Stimulated activated CD8-positive, alpha-beta memory T cell treated with anti-CD3 and anti-CD28 coated beads, Interleukin-15, amount 100 ng/mL, for 1 hour (primary cell): ENCODE results near the gene LOXL1.
"Not testable (repeated sequence)": the region's sequence is repeated elsewhere in the genome, so short reads cannot be mapped to it uniquely, and the experiment has no call there.

Experiments used
- DNase-seq: peaks from one replicate; pipeline ENCODE4 v3.0.0-alpha.2; 2020; ENCODE audit warnings: low read depth

The LOXL1 gene

DNA sequence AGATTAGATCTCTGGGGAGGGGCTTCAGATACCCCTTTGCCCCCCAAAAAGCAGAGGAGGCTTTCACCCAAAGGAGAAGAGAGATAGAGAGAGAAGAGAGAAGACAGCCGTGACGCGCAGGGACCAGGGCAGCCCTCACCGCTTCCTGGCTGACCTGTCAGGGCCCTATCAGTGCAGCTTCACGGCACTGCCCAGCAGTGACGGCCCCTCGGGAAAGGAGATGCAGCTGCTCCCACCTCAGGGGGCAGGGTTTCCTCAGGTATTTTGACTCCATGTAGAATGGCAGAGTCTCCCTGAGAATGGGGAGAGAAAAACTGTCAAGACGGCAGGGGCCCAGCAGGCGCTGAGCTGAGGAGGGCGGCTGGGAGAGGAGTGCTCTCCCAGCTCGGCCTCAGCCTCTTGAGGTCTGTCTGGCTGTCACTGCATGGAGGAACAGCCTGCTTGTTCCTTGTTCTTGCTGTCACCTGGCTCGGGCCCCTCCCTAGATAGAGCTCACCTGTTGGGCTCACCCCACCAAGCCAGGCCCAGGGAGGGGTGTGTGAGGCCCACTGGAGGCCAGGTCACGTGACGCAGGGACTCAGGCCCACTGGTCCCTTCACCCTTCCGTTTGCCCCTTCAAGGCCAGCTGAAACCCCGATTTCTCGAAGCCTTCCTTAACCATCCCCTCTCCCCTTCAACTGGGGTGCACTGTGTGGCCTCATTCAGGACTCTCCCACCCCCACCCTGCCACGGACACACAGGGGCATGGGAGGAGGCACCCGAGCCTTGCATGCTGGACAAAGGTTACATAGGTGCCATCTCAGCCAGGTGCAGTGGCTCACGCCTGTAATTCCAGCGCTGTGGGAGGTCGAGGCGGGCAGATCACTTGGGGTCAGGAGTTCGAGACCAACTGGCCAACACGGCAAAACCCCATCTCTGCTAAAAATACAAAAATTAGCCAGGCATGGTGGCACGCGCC is 28.2 kb downstream of the LOXL1 start:
- no peak for DNase-seq

DNA sequence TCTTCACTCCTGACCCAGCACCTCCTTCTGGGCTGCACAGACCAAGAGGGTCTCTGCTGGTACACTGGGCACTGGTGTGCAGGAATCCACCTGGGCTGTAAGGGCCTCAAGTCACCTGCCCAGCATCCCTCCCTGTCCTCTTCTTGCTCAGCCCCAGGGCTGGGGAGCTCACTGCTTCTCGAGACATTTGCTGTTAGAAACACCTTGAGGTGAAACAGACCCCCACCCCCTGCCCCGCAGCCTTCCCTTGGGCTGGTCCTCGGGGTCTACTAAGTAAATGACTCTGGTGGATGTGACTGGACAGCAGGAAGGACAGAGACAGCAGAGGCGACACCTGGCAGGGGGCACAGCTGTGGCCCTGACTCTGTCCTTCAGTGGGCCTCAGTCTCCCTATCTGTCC is 29.1 kb downstream of the LOXL1 start:
- DNase-seq: no peak

DNA sequence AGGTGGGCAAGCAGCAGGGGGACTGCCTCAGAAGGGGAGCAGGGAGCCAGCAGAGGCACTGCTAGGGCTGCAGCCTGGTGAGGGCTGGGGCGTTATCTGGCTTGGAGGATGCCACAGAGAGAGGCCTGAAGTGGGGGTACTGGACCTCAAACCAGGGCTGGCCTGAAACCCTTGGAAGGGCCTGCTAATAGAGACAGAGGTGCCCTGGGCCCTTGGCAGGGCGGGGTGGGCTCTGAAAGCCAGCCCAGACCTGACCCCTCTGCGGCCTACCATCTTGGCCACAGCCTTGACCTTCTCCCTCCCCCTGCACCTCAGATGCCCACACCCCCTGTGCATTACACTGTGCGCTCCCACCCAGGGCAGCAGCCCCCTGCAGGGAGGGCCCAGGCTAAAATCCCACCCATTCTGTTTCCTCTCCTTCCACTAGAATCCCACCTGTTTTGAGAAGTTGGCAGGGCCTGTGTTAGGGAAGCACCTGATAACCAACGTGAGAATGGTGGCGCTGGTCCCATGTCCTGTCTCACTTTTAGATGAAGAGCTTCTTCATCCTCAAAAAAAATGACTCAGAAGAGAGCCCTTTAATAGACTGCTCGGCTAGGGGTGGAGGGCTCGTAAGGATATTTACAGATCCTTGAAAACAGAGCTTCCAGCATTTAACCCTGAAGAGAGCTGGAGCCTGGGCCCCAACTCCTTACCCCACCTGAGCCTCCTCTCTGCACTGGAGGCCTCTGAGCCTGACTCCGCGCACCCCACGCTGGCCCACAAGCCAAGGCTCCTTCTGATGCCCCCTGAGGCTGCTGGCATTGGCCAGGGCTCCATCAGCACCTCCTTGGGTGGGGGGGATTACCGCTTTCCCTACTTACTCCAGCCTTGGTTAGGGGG is 29.8 kb downstream of the LOXL1 start:
- no peak for DNase-seq

DNA sequence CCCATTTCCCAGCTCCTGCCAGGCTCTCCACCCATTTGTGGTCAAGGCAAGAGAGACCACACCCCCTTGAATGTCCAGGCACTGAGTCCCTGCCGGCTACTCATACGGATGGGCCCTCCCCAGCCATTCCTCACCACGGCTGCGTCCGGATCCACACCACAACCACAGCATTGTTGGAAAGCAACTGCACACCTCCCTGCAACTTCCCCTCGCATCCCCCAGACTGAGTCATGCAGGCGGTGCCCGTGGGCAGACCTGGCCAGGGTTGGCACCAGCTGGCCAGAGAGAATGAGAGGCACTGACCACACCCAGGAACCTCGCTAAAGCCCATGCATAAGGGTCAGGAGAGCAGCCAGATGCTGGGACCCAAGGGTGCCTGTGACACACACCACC is 30.5 kb downstream of the LOXL1 start:
- no peak for DNase-seq

DNA sequence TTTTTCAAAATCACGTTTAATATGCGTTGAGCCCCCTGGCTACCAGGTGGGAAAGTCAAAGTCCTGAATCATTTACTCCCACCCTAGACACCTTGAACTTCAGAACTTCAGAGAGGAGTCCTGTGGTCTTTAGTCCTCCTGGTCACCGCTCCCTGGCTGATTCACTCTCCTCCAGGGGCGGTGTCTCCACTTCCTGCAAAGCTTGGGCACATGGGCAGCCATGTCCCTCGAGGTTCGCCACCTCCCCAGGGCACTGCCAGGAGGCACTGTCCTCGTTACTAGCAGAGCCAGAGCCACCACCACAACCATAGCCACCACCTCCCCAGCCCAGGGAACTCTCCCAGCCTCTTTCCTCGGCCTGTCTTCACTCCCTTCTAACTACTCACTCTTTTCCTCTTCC is 31.0 kb downstream of the LOXL1 start:
- DNase-seq: no peak

DNA sequence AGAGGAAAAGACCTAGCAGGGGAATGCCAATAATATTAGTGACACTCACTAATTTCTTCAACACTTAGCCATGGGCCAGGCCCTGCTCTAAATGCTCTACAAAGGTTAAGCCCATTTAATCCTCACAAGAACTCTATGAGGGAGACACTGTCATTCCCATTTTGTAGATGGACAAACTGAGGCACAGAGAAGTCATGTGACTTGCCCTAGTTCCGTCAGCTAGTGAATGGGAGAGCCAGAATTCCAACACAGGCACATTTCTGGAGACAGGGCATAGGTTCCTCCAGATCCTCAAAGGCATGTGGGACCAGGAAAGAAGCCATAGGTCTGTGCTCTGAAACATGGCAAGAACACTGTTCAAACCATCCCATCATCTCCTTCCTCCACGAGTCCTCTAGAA is 31.5 kb downstream of the LOXL1 start:
- DNase-seq: no peak

DNA sequence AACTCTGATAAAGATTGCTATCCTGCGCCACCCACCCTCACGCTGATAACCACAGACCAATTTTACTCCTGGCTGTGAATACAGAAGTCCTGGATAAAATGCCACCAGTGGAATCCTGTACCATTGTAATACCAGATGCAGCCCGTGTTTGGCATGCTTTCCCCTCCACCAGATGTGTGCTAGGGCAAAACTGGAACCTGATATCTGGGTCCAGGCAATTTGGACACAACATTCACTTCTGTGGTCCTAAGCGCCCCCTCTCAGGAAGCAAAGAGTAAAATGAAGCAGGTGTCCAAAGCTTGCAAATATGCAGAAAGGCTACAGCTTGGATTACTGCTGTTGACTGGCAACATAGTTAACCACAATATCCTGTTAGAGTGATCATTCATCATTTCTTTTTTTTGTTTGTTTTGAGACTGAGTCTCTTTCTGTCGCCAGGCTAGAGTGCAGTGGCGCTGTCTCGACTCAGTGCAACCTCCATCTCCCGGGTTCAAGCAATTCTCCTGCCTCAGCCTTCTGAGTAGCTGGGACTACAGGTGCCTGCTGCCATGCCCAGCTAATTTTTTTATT is 32.8 kb downstream of the LOXL1 start:
- DNase-seq: no peak

DNA sequence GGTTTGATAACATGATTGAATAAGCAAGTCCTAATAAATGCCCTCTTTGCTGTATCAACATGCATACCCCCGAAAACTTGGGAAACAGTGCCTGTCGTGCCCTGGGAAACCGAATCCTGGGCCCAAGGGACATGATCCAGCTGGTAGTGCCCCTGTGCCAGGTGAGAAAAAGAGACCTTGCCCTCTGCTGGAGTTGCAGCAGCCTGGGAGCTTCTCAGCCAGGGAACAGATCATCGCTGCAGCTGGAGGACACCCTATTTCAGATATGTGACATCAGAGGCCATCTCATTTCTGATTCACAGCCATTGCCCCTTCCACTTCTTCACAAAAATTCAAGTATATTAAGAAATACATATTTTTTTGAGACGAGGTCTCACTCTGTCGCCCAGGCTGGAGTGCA is 33.5 kb downstream of the LOXL1 start:
- DNase-seq: no peak

DNA sequence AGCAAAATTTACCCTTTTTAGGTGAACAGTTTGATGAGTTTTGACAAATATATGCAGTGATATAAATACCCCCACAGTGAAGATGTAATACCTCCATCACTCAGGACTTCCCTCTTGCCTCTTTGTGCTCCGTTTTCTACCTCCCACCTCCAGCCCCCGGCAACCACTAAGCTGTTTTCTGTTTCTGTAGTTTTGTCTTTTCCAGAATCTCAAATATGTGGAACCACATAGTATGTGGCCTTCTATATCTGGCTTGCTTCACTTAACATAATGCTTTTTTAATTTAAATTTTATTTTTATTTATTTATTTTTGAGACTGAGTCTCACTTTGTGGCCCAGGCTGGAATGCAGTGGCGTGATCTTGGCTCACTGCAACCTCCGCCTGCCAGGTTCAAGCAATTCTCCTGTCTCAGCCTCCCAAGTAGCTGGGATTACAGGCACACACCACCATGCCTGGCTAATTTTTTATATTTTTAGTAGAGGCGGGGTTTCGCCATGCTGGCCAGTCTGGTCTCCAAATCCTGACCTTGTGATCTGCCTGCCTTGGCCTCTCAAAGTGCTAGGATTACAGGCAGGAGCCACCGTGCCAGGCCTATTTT is 34.3 kb downstream of the LOXL1 start:
- not testable (repeated sequence) for DNase-seq

DNA sequence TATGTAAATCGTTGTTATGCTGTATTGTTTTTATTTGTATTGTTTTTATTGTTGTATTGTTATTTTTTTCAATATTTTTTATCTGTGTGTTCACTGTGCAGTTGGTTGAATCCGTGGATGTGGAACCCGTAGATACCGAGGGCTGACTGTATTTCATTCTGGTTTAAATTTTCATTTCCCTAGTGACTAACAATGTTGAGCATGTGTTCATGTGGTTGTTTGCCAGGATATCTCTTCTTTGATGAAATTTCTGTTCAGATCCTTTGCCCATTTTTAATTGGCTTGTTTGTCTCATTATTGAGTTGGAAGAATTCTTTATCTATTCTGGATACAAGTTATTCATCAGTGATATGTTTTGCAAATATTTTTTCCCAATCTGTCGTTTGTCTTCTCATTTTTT is 36.2 kb downstream of the LOXL1 start:
- no peak for DNase-seq

DNA sequence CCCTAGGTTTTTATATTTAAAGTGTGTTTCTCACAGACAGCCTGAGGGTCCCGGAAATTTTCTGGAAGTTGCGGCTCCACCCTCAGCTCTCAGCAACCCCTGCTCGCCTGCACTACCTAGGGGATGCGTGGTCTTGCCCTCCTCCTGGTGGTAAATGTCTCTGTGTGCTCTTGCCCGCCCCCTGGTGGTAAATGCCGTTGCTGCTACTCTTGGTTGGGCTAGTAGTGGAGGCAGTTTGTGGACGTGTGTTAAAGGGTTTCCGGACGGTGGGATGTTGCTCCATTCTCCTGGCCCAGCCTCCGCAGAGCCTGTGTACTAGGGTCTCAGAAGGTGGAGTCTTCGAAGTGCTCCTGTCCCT is 38.5 kb downstream of the LOXL1 start:
- DNase-seq: peak; percentile 84

DNA sequence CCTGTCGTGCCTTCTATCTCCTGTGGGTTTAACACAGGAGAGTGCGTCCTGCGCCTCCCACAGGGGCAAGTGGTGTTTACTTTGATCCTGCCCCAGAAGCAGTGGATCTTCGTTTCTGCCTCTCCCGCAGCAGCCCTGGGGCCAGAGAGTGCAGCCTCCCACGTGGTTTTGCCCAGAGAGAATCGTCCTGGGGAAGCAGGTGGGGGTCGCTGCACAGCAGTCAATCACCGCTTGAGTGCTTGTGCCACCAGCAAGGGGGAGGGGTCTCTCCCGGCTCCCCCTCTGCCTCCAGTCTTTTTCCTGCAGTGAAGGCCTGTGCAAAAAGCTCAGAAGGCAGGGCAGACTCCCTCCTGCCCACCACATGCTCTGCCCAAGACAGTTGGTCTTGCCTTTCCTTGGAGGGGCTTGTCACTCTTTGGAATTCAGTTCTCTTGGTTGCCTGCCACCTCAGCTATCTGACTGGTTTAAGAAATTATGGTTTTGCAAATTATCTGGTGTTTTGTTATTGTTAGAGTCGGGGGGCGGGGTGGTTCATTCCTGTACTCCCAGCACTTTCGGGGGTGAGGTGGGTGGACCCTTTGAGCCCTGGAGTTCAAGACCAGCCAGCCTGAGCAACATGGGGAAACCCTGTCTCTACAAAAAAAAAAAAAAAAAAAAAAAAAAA is 39.0 kb downstream of the LOXL1 start:
- no peak for DNase-seq

DNA sequence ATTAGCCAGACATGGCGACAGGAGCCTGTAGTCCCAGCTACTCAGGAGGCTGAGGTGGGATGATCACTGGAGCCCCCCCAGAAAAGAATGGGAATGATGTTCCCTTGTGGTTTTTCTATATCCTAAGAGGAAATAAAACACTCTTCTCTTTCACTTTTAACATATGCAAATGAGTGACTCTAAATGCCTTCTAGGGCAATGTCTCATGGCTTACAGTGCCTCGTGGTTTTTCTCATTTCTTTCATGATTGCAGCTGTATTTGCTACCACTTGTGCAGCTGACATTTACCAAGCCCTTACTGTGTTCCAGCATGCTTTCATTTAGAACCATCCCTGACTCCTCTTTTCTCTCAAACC is 39.5 kb downstream of the LOXL1 start:
- no peak for DNase-seq

DNA sequence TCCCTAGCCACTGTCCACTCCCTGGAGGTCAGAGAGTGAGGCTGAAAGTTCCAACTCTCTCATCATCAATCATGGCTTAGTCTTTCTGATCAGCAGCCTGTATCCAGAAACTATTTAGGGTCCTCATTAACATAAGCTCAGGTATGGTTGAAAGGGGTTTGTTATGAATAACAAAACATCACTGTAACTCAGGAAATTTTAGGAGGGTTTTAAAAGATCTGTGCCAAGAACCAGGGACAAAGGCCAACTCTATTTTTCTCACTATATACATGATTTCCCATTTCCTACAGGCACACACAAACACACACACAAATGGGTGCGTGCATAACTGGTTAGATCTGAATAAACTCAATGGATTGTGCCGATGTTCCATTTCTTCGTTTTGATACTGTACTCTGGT is 42.2 kb downstream of the LOXL1 start:
- no peak for DNase-seq

DNA sequence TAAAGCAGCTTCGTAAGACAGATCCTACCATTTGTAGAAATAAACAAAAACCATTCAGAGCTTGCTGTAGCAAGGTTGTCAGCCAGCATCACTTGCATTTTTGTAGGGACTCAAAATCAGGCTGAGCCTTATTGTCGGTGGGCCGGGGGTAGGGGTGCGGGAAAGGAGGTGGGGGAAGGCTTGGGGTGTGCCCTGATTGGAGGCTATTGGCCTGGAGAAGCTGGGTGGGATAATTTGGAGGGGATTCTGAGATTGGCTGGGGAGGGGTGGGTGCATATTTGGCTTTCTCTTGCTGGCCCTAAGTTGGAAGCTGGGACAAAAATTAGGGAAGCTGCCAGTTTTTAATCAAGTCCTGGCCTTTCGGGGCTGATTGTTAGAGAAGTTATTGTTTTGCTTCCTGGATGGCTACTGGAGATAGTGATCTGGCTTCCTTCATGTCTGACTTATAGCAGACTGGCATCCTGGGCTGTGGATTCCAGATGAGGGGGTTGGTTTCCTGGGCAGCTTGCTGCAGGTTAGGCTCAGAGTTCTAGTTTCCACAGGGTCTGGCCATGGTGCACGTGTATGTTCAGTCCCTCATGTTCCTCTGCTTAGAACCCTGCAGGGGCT is 43.0 kb downstream of the LOXL1 start:
- DNase-seq: no peak

DNA sequence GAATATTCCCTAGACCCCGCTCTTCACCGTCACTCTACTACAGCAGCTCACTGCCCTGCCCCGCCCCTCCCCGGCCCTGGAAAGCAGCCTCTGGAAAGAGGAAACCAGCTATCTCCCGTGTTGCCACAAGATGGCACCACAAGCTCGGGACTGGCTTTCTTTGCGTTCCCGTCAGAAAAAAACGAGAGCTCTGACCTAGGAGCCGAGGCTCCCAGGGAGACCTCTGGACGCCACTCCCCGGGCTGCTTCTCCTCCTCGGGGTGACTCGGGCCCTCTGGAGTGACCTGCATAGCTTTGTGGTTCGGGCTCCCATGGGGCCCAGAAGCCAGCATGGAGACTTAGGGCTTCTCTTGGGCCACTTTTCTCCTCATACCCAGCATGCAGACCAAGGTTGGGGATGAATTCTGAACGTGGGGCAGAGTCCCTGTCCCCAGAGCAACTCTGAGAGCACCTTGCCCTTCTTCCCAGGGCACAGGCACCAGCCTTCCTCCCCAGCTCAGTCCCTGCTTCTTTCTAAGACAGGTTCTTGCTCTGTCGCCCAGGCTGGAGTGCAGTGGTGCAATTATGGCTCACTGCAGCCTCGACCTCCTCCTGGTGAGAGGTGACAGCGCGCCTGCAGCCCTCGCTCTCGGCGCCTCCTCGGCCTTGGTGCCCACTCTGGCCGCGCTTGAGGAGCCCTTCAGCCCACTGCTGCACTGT is 46.9 kb downstream of the LOXL1 start:
- peak; percentile 54 for DNase-seq

DNA sequence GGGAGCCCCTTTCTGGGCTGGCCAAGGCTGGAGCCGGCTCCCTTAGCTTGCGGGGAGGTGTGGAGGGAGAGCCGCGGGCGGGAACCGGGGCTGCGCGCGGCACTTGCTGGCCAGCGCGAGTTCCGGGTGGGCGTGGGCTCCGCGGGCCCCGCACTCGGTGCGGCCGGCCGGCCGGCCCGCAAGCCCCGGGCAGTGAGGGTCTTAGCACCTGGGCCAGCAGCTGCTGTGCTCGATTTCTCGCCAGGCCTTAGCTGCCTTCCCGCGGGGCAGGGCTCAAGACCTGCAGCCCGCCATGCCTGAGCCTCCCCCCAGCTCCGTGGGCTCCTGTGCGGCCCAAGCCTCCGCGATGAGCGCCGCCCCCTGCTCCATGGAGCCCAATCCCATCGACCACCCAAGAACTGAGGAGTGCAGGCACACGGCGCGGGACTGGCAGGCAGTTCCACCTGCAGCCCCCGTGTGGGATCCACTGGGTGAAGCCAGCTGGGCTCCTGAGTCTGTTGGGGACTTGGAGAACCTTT is 47.5 kb downstream of the LOXL1 start:
- DNase-seq: not testable (repeated sequence)

DNA sequence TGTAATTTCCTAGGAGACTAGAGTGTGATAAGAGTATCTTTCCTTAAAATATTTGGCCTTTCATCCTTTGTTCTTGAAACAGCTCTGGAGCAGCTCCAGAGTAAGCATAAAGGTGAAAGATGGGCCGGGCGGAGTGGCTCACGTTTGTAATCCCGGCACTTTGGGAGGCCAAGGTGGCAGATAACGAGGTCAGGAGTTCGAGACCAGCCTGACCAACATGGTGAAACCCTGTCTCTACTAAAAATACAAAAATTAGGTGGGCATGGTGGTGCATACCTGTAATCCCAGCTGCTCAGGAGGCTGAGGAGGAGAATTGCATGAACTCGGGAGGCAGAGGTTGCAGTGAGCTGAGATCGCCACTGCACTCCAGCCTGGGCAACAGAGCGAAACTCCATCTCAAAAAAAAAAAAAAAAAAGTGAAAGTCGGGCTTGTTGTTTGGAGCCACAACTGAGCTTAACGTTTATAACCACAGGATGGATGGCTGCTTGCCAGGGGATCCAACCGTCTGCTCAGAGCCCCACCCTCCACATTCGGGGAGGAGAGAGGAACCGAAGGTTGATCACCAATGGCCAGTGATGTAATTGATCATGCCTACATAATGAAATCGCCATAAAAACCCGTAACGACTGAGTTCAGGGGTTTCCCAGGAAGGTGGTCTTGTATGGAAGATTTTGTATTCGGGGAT is 49.3 kb downstream of the LOXL1 start:
- DNase-seq: not testable (repeated sequence)

DNA sequence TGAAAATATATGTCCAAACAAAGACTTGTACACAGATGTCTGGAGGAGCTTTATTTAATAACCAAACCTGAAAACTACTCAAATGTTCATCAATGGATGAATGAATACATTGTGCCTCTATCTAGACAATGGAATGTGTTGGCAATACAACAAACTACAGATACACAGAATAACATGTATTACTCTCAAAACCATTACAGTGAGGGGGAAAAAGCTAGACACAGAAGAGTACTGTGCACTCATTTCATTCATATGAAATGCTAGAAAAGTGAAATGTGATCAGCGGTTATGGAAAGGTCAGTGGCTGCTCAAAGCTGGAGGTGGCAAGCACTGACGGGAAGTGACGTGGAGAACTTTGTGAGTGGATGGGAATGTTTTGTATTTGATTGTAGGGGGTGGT is 52.6 kb downstream of the LOXL1 start:
- no peak for DNase-seq

DNA sequence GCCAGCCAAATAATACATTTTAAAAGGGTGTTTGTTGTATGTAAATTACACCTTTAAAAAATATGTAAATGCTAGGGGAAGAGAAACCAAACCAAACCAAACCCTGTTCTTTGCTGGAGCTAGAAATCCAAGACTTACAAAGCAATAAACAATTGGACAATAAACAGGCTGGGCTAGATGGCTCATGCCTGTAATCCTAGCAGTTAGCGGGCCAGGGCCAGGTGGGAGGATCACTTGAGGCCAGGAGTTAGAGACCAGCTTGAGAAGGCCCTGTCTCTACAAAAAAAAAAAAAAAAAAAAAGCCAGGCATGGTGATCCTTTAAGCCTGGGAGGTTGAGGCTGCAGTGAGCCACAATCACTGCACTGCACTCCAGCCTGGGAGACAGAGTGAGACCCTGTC is 53.4 kb downstream of the LOXL1 start:
- DNase-seq: no peak
